Hematopoietic multipotent progenitor cell treated with erythropoietin and hydrocortisone succinate and interleukin-3 and kit ligand, for 17 days (in vitro differentiated cells): Measurements from ENCODE around the gene LRP1.
A peak's percentile ranks its signal among the peaks of the same experiment; 100 is the strongest.

Experiments
- DNase-seq: peaks from one replicate; pipeline ENCODE4 v3.0.0-alpha.2; 2015; ENCODE audit warnings: low spot score

LRP1 gene

DNA sequence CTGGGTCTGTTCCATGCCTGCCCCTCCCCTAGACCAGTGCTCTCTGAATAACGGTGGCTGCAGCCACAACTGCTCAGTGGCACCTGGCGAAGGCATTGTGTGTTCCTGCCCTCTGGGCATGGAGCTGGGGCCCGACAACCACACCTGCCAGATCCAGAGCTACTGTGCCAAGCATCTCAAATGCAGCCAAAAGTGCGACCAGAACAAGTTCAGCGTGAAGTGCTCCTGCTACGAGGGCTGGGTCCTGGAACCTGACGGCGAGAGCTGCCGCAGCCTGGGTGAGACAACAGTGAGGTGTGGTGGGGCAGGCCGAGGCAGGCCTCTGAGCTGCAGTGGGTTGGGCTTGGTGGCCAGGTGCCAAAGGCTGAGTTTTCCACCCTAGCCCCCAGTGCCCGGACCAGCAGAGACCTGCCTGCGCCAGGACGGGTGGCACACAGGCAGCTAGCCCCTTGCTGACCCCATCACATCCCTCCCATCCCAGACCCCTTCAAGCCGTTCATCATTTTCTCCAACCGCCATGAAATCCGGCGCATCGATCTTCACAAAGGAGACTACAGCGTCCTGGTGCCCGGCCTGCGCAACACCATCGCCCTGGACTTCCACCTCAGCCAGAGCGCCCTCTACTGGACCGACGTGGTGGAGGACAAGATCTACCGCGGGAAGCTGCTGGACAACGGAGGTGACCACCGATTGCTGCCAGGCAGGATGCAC lies 47.3 kb downstream of the LRP1 start:
- DNase-seq, result peak; percentile 77

DNA sequence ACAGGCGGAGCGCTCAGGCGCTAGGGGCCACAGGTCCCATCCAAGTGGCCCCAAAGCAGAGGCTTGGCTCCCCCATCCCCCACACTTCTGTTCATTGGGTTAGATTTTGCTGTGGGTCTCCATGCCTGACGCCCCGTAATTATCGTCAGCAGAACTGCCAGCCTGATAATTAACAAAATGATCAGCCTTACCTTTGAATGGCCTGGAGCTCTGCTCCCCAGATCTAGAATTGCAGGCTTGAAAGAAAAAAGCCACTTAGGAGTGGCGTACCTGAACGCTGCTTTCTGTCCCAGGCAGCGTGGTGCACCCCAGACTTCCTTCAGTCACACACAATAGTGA lies 47.8 kb downstream of the LRP1 start:
- DNase-seq, result no peak

DNA sequence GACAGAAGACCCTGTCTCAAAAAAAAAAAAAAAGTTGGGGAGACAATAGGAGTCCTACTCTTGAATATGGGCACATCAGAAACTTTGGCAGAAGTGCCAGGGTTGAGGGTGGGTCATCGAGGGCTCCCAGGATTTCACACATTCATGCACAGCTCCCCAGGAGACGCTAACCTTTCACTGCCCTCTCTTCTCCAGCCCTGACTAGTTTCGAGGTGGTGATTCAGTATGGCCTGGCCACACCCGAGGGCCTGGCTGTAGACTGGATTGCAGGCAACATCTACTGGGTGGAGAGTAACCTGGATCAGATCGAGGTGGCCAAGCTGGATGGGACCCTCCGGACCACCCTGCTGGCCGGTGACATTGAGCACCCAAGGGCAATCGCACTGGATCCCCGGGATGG lies 48.6 kb downstream of the LRP1 start:
- peak; percentile 29 for DNase-seq

DNA sequence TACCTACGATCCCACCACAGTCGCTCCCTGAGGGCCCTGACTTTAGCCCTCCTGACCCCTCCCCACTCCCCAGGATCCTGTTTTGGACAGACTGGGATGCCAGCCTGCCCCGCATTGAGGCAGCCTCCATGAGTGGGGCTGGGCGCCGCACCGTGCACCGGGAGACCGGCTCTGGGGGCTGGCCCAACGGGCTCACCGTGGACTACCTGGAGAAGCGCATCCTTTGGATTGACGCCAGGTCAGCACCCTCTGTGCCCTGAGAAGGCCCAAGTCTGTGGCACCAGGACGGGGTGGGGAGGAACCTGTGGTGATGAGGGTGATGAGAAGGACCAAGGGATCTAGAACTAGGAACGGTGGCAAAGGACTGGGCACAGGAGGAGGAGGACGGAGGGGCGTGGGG lies 49.1 kb downstream of the LRP1 start:
- DNase-seq, result no peak

DNA sequence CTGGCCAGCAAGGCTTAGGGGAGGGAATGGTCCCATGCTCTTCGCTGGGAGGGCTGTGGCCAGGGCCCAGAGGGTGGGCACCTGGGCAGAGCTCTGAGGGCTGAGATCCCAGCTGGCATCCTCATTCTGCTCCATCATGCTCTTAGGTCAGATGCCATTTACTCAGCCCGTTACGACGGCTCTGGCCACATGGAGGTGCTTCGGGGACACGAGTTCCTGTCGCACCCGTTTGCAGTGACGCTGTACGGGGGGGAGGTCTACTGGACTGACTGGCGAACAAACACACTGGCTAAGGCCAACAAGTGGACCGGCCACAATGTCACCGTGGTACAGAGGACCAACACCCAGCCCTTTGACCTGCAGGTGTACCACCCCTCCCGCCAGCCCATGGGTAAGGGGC lies 49.9 kb downstream of the LRP1 start:
- no peak for DNase-seq

DNA sequence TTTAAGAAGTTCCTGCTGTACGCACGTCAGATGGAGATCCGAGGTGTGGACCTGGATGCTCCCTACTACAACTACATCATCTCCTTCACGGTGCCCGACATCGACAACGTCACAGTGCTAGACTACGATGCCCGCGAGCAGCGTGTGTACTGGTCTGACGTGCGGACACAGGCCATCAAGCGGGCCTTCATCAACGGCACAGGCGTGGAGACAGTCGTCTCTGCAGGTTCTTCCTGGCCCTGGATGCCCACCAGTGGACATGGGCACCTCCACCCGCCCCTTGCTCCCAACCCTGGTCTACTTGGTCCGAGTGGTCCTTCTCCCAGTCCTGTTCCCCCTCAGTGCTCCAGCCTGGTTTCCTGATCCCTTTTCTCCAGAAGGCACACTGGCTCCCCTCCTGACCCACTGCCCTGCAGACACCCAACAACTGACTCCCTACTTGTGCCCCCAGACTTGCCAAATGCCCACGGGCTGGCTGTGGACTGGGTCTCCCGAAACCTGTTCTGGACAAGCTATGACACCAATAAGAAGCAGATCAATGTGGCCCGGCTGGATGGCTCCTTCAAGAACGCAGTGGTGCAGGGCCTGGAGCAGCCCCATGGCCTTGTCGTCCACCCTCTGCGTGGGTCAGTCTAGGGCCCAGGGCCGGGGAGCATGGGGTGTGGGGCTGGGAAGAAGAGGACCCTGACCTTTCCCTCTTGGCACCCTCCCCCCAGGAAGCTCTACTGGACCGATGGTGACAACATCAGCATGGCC lies 51.2 kb downstream of the LRP1 start:
- no peak for DNase-seq

DNA sequence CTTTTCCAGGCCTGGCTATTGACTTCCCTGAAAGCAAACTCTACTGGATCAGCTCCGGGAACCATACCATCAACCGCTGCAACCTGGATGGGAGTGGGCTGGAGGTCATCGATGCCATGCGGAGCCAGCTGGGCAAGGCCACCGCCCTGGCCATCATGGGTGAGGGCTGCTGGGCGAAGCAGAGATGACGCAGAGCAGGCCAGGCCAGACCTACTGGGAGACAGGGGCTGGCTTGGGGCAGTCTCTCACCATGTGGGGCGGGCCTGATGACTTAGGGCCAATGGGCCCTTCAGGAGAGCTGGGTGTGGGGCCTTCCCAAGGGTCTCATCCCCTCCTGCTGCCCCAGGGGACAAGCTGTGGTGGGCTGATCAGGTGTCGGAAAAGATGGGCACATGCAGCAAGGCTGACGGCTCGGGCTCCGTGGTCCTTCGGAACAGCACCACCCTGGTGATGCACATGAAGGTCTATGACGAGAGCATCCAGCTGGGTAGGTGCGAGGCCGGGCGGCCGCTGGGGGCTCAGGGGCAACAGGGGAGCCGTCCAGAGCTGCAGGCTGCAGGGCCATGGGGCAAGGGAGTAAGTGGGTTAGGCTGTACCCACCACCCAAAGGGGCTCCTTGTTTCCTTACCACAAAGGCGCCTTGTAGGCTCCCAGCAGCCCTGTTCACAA lies 52.2 kb downstream of the LRP1 start:
- DNase-seq, result no peak

DNA sequence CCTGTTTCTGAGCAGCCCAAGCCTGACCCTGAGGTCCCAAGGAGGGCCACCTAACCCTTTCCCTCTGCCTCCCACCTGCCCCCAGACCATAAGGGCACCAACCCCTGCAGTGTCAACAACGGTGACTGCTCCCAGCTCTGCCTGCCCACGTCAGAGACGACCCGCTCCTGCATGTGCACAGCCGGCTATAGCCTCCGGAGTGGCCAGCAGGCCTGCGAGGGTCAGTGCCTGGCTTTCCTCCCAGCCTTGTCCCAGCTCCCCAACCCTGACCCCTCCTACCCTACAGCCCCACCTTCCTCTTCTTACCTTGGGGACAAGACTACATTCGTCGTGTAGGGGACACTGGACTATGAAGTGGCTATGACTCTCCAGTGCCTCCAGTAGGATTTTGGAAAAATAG lies 52.8 kb downstream of the LRP1 start:
- DNase-seq, result no peak

DNA sequence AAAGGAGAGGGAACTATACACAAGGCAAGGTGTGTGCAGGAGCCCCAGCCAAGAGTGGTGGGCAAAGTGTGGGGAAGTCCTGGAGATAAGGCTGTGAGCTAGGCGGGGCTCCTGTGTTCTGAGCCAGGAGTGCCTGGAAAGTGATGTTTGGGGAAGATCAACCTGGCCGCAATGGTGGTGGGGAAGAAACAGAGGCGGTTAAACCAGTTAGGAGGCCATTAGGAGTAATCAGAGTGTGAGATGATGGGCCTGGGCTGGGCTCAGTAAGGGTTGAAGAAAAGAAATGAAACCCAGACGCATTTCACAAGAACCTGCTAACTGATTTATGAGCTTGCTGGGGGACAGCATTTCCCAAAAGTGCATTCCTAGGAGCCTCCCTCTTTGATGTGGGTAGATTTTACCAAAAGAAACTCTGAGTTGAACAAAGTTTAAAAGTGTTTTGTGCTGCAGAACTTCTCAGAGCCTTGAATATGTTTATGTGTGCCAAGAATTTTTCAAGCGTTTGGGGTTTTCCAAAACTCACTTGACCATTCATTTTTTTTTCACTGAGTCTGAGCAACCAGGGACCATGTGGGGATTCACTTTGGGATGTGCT lies 53.4 kb downstream of the LRP1 start:
- DNase-seq, result no peak

DNA sequence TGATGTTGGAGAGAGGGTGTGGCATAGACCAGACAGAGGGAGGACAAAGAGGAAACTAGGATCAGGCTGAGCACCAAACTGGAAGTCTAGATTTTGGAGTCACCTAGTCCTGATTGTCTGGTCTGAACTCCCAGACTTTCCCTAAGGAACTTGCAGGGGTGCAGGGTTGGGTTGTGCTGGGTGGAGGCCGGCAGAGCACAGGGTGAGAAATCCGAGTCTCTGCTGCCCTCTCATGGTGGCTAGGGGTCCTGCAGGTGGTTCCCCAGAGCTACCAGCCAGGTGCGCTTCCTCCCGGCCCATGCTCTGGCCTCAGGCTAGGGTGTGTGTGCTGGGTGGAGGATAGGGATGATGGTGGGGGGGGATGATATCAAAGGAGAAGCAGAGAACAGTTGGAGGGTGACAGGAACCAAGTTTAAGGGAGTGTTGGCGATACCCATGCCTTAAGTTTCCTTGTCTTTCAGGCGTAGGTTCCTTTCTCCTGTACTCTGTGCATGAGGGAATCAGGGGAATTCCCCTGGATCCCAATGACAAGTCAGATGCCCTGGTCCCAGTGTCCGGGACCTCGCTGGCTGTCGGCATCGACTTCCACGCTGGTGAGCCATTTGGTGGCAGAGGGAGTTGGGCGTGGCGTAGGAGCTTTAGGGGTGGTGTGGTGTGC lies 54.8 kb downstream of the LRP1 start:
- DNase-seq, result peak; percentile 87

DNA sequence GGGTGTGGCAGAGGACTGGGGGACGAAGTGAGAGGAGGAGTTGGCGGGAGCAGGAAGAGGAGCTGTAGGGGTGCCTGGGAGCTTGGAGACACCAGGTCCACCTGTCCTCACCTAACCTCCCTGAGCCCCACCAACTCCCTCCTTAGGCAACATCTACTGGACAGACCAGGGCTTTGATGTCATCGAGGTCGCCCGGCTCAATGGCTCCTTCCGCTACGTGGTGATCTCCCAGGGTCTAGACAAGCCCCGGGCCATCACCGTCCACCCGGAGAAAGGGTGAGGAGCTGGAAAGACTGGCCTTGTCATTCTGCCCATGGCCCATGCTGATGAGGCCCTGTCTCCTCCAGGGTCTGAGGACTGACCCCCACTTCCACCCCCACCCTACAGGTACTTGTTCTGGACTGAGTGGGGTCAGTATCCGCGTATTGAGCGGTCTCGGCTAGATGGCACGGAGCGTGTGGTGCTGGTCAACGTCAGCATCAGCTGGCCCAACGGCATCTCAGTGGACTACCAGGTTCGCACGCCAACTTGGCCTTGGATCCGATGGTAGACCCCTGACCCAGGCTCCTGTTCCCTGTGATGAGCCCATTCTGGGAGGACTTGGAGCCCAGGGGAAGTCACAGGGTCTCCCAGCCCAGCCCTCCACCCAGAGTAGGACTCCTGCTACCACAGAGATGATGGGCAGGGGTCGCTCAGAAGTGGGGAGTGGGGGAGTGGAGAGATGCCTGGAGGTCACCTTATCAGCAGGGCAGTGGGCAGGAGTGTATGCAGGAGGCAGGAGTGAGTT lies 55.8 kb downstream of the LRP1 start:
- no peak for DNase-seq

DNA sequence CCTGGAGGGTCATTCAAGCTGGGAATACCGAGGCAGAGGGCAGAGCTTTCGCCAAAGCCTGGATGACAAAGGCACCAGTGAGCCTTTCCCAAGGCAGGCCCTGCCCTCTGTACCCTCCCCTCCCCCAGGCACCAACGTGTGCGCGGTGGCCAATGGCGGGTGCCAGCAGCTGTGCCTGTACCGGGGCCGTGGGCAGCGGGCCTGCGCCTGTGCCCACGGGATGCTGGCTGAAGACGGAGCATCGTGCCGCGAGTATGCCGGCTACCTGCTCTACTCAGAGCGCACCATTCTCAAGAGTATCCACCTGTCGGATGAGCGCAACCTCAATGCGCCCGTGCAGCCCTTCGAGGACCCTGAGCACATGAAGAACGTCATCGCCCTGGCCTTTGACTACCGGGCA lies 57.1 kb downstream of the LRP1 start:
- no peak for DNase-seq

DNA sequence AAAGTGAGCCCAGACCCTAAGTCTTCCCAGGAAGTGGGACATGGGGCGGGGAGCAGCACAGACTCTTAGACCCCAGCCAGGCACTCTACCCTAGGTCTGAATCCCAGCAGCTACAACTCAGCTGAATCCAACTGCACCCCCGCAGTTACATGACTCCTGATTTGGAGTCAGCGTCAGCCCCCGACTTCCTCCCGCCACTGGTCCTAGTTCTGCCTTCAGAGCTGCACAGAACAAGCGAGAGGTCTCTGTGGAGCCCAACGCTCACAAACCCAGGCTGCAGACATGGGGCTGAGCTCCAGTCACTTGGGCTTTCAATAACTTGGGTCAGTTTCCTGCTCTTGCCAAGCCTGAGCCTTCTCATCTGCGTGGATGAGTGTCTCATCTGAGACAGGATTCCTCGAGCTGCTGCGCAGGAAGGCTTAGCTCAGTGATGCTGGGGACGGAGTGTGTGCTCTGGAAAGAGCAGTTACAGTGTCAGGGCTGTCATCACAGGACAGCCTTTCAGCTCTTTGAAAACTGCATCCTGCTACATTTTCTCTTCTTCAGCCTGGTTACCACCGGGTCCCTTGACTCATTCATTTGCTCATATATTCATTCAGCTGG lies 57.7 kb downstream of the LRP1 start:
- DNase-seq, result no peak

DNA sequence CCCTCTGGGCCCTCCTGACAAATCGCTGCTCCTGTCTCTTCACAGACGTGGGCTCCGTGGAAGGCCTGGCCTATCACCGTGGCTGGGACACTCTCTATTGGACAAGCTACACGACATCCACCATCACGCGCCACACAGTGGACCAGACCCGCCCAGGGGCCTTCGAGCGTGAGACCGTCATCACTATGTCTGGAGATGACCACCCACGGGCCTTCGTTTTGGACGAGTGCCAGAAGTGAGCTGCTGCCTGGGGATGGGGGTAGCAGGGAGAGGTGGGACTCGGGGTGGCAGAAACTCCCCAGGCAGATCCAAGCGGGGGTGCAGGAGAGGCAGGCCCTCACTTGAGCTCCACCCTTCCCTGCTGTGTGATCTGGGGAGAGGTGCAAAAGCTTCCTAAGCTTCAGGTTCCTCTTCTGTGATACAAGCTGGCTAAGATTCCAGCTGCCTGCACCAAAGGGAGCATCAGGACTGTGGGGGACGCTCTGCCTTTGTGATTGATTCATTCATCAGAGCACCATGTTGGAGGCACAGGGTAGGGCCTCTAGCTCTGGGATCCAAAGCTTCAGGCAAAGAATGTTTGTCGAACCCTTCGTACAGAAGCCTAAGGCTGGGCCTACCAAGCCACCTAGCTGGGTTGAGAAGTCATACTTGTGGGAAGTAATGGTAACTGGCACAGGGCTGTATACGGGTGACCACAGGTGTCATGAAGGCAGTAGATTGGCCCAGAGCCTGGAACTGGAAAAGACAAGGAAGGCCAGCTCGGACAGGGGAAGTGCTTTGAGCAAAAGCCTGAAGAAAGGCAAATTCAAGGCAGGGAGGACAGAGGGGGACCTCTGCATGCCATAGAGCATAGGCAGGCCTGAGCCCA lies 59.2 kb downstream of the LRP1 start:
- no peak for DNase-seq

DNA sequence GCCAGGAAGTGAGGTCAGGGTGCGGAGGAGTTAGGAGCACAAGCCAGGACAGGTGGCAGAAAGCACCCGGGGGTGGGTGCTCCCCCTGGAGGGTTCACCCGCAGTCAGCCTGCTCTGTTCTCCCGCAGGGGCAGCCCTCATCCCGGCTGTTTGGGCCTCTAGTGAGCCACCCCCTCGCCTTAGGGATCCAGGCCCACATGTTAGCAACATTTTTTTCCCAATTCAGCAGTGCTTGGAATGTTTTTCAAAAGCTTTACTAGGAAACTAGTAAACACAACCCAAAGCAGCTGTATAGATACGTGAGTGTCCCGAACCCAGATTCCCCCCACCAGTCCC lies 59.8 kb downstream of the LRP1 start:
- DNase-seq, result no peak

DNA sequence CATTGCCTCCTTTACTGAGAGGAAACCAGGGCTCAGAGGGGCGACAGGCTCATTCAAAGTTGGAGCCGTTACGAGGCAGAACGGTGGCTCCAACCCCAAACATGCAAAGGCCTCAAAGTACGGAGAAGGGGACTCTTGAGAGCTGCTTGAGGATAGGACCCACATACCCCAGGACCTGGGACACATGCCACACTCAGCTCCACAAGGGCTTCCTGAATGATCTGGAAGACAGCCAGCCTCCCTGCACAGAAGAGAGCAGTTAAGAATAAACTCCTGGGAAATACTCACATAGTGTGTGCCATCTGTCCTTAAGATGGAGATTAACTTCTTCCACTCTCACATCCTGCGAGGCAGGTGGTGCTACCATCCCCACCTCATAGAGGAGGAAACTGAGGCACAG lies 61.8 kb downstream of the LRP1 start:
- no peak for DNase-seq

DNA sequence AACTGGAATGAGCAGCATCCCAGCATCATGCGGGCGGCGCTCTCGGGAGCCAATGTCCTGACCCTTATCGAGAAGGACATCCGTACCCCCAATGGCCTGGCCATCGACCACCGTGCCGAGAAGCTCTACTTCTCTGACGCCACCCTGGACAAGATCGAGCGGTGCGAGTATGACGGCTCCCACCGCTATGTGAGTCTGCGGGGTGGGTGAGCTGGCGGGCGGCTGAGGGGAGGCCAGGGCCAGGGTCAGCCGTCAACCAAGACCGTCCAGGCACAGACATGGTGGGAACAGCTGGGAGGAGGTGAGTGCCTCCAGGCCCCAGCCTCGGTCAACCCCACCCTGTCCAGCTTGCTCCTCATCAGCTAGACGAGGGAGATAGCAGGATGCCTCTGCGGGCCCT lies 62.5 kb downstream of the LRP1 start:
- DNase-seq, result no peak

DNA sequence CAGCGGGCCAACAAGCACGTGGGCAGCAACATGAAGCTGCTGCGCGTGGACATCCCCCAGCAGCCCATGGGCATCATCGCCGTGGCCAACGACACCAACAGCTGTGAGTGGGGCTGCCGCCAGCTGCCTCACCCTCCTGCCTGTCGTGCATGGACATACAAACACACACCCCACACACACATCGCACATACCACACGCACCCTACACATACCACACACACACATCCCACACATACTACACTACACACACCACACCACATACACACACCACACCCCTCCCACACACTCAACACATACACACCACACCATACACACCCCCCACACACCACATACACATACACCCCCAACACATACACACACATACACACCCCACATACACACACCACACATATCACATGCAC lies 63.1 kb downstream of the LRP1 start:
- no peak for DNase-seq

DNA sequence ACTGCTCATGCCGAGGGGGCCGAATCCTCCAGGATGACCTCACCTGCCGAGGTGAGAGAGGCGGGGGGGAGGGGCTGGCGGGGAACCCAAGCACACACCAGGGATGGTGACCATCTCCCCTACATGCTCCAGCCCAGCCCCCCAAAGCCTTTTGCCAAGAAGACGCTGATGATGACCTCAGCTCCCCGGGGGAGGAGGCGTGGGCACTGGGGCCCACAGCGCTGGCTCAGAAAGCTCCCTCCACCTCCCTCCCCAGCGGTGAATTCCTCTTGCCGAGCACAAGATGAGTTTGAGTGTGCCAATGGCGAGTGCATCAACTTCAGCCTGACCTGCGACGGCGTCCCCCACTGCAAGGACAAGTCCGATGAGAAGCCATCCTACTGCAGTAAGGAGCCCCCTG lies 64.6 kb downstream of the LRP1 start:
- no peak for DNase-seq

DNA sequence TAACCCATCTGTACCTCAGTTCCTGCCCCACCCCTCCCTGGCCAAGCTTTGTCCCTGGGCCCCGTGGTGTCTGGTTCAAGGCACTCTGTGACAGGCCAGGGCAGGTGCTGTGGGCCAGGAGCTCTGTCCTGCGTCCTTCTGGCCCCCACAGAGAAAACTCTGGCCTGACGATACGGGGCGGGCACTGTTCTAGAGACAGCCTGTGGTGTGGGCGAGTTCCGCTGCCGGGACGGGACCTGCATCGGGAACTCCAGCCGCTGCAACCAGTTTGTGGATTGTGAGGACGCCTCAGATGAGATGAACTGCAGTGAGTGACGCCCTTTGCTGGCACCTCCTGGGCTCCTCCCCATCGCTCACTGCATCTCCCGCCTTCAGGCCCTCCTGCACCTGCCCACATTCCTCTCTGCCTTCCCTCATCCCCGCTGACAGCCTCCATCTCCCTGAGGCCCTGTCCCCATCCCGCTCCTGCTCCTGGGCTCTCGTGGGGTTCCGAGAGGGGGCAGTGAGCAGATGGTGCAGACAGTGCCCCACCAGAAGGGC lies 65.5 kb downstream of the LRP1 start:
- no peak for DNase-seq
